ENCODE results near the gene LELP1. TPM values are rescaled to one million over a fixed set of nuclear protein-coding genes. Genes with fewer than 3 reads are reported as not detected.
"Not testable (repeated sequence)": the region's sequence is repeated elsewhere in the genome, so short reads cannot be mapped to it uniquely, and the experiment has no call there.

Gene LELP1
- total RNA-seq, 1 donor from 2014 or later = not detected

DNA sequence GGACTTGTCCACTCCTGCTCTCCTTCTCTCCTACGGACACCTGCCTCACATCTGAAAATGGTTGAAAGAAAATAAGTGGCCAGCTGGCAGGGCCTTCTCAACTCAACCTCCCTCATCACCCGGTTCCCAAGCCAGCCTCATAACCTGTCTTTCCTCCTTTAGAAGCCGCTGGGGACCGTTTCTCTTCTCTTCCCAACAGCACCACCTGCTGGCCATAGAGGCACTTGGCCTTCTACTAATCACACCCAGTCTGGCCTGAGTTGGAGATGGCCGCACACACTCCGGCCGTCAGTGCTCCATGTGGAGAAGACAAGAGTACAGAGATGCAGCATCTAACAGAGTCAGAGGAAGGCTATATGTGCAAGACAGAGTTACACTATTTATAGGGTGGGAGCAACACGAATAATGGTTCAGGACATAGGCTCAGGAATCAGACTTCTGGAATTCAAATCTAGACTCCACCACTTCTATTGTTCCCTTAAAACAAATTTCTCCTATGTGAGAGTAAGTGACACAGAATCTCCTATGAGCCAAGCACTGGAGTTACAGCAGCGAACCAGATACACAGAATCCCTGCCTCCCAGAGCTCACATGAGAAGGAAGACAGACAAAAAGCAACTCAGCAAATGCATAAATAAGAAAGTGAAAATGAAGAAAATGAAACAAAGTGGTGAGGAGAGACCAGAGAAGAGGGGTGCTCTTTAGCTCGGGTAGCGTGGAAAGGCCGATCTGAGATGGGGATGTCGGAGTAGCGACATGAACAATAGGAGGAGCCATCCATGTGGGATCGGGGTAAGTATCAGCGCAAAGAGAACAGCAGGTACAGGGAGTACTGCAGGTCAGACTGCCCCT lies 20.0 kb downstream of the LELP1 start:
- H3K36me3 ChIP-seq (ENCODE audit: control insufficient read depth in 3 of 3, insufficient read depth in 3 of 3, low read length in 3 of 3) = not testable (repeated sequence)

GRCh38 chr1:153227810-153228209 lies 24.6 kb downstream of the LELP1 start:
- Histone ChIP-seq H3K27ac (ENCODE audit: low read depth, low read length) (no peak overlapping the region), H3K9ac (ENCODE audit: low read depth in 1 of 3, low read length in 3 of 3) (no peak overlapping the region), H3K4me3 (ENCODE audit: low read length in 3 of 3) (no peak overlapping the region), H3K36me3 (ENCODE audit: control insufficient read depth in 3 of 3, insufficient read depth in 3 of 3, low read length in 3 of 3) (no peaks in the 10 kb centered on the region), H3K9me3 (ENCODE audit: control insufficient read depth in 3 of 3, low read length in 3 of 3) (no peaks in the 10 kb centered on the region), H3K27me3 (ENCODE audit: control insufficient read depth in 3 of 3, insufficient read depth in 3 of 3, low read length in 3 of 3) (peaks cover 8 to 14% (median 10%) of the 10 kb centered on the region in 3 donors), H3K4me1 (ENCODE audit: control insufficient read depth in 3 of 3, insufficient read depth in 3 of 3, low read length in 3 of 3) (no peaks in the 10 kb centered on the region)

More for the DNA sequence above, 20.0 kb downstream of the LELP1 start:
- H3K4me1 ChIP-seq (ENCODE audit: control insufficient read depth in 3 of 3, insufficient read depth in 3 of 3, low read length in 3 of 3); H3K27ac ChIP-seq (ENCODE audit: low read depth, low read length); H3K4me3 ChIP-seq (ENCODE audit: low read length in 3 of 3); H3K9ac ChIP-seq (ENCODE audit: low read depth in 1 of 3, low read length in 3 of 3); H3K9me3 ChIP-seq (ENCODE audit: control insufficient read depth in 3 of 3, low read length in 3 of 3): not testable (repeated sequence)
- peaks cover 3 to 14% (median 8%) of the 10 kb centered on the region in 3 donors for H3K27me3 ChIP-seq (ENCODE audit: control insufficient read depth in 3 of 3, insufficient read depth in 3 of 3, low read length in 3 of 3)

DNA sequence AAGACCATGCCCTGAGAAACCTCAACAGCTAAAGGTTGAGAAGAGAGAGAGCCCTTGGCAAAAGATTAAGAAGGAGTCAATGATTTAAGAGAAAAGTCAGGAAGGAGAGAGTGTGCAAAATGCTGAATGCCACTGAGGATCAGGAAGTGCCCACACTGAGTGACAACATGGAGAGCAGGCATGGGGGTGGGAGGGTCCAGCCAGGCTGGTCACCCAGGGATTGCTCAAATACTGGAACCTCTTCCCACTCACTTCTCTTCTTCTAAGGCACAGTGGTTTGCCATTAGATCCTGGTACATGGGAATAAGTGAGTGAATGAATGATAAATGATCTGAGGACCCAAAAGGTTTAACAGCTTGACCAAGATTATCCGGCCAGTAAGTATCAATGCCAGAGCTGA lies 25.3 kb downstream of the LELP1 start:
- Histone ChIP-seq H3K36me3 (ENCODE audit: control insufficient read depth in 3 of 3, insufficient read depth in 3 of 3, low read length in 3 of 3) (no peaks in the 10 kb centered on the region), H3K9me3 (ENCODE audit: control insufficient read depth in 3 of 3, low read length in 3 of 3) (no peaks in the 10 kb centered on the region), H3K4me3 (ENCODE audit: low read length in 3 of 3) (no peak overlapping the region), H3K27ac (ENCODE audit: low read depth, low read length) (no peak overlapping the region), H3K4me1 (ENCODE audit: control insufficient read depth in 3 of 3, insufficient read depth in 3 of 3, low read length in 3 of 3) (no peaks in the 10 kb centered on the region), H3K27me3 (ENCODE audit: control insufficient read depth in 3 of 3, insufficient read depth in 3 of 3, low read length in 3 of 3) (peaks cover 8 to 14% (median 10%) of the 10 kb centered on the region in 3 donors), H3K9ac (ENCODE audit: low read depth in 1 of 3, low read length in 3 of 3) (no peak overlapping the region)

GRCh38 chr1:153229076-153229829 lies 26.0 kb downstream of the LELP1 start:
- not testable (repeated sequence) for H3K9me3 ChIP-seq (ENCODE audit: control insufficient read depth in 3 of 3, low read length in 3 of 3); H3K36me3 ChIP-seq (ENCODE audit: control insufficient read depth in 3 of 3, insufficient read depth in 3 of 3, low read length in 3 of 3); H3K4me1 ChIP-seq (ENCODE audit: control insufficient read depth in 3 of 3, insufficient read depth in 3 of 3, low read length in 3 of 3); H3K27ac ChIP-seq (ENCODE audit: low read depth, low read length); H3K9ac ChIP-seq (ENCODE audit: low read depth in 1 of 3, low read length in 3 of 3); H3K4me3 ChIP-seq (ENCODE audit: low read length in 3 of 3)
- H3K27me3 ChIP-seq (ENCODE audit: control insufficient read depth in 3 of 3, insufficient read depth in 3 of 3, low read length in 3 of 3) = peaks cover 8 to 14% (median 10%) of the 10 kb centered on the region in 3 donors

DNA sequence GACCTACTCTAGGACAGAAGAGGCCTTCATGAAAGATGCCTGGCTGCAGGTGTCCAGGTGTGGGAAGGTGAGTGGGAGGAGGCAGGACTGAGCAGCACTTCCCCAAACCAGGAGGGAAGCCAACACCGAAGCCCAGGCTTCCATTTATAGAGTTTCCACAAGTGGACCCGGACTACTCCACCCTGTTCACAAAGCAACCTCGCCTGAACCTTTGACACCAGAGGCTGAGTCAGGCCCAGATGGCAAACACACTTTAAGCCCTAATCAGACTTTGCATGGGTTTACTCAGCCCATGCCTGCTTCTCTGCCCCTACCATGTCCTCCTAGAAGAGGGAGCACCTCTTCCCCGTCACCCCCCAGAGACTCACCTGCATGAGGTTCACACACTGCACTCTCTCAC lies 28.1 kb downstream of the LELP1 start:
- no peaks in the 10 kb centered on the region for H3K9me3 ChIP-seq (ENCODE audit: control insufficient read depth in 3 of 3, low read length in 3 of 3)
- H3K27me3 ChIP-seq (ENCODE audit: control insufficient read depth in 3 of 3, insufficient read depth in 3 of 3, low read length in 3 of 3) = peaks cover 0 to 8% (median 7%) of the 10 kb centered on the region in 3 donors
- H3K9ac ChIP-seq (ENCODE audit: low read depth in 1 of 3, low read length in 3 of 3) = no peak overlapping the region

DNA sequence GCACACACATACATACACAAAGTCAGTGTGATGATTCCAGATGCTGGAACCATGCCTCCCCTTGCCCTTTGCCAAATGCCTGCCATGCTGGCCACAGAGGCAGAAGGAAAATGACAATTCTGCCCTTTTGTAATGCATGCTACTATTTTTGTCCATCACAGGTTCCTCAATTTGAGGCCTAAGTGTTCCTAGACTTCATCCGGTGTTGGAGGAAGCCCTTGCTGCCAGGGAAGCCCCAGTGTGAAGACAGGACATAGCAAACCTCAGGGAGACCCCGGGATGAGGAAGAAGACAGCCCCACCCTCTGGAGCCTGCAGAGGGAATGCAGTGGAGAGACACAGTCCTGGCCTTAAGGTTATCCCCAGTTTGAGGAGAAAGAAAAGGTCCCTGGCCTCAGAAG lies 28.6 kb downstream of the LELP1 start:
- H3K4me1 ChIP-seq (ENCODE audit: control insufficient read depth in 3 of 3, insufficient read depth in 3 of 3, low read length in 3 of 3) = no peaks in the 10 kb centered on the region
- no peak overlapping the region for H3K9ac ChIP-seq (ENCODE audit: low read depth in 1 of 3, low read length in 3 of 3)
- no peak overlapping the region for H3K27ac ChIP-seq (ENCODE audit: low read depth, low read length)
- no peaks in the 10 kb centered on the region for H3K9me3 ChIP-seq (ENCODE audit: control insufficient read depth in 3 of 3, low read length in 3 of 3)
- no peaks in the 10 kb centered on the region for H3K36me3 ChIP-seq (ENCODE audit: control insufficient read depth in 3 of 3, insufficient read depth in 3 of 3, low read length in 3 of 3)
- H3K27me3 ChIP-seq (ENCODE audit: control insufficient read depth in 3 of 3, insufficient read depth in 3 of 3, low read length in 3 of 3) = peaks cover 0 to 8% (median 7%) of the 10 kb centered on the region in 3 donors
- no peak overlapping the region for H3K4me3 ChIP-seq (ENCODE audit: low read length in 3 of 3)

More for the DNA sequence above, 28.1 kb downstream of the LELP1 start:
- Histone ChIP-seq H3K36me3 (ENCODE audit: control insufficient read depth in 3 of 3, insufficient read depth in 3 of 3, low read length in 3 of 3) (no peaks in the 10 kb centered on the region), H3K4me3 (ENCODE audit: low read length in 3 of 3) (no peak overlapping the region), H3K4me1 (ENCODE audit: control insufficient read depth in 3 of 3, insufficient read depth in 3 of 3, low read length in 3 of 3) (no peaks in the 10 kb centered on the region), H3K27ac (ENCODE audit: low read depth, low read length) (no peak overlapping the region)

GRCh38 chr1:153232553-153232952 lies 29.3 kb downstream of the LELP1 start:
- Histone ChIP-seq H3K4me3 (ENCODE audit: low read length in 3 of 3) (no peak overlapping the region), H3K27ac (ENCODE audit: low read depth, low read length) (no peak overlapping the region), H3K36me3 (ENCODE audit: control insufficient read depth in 3 of 3, insufficient read depth in 3 of 3, low read length in 3 of 3) (no peaks in the 10 kb centered on the region), H3K27me3 (ENCODE audit: control insufficient read depth in 3 of 3, insufficient read depth in 3 of 3, low read length in 3 of 3) (peaks cover 0 to 8% (median 7%) of the 10 kb centered on the region in 3 donors), H3K9me3 (ENCODE audit: control insufficient read depth in 3 of 3, low read length in 3 of 3) (no peaks in the 10 kb centered on the region), H3K9ac (ENCODE audit: low read depth in 1 of 3, low read length in 3 of 3) (no peak overlapping the region), H3K4me1 (ENCODE audit: control insufficient read depth in 3 of 3, insufficient read depth in 3 of 3, low read length in 3 of 3) (no peaks in the 10 kb centered on the region)

DNA sequence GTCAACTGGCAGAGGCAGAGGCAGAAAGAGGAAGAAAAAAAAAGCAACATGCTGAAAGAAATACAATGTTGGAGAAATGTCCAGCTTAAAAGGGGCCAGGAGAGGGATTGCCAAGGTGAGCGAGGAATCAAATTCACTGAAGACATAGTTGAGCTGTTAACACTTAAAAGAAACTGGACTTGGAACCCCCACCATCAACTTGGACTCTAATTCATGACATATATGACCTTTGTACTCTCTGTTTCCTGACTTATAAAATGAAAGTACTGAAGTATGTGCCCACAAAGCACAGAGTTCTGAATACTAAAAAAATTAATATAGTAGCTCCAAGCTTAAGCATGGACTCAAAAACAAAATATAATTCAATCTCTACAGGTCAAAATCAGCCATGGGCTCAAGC lies 30.2 kb downstream of the LELP1 start:
- Histone ChIP-seq H3K9ac (ENCODE audit: low read depth in 1 of 3, low read length in 3 of 3) (no peak overlapping the region), H3K4me3 (ENCODE audit: low read length in 3 of 3) (no peak overlapping the region), H3K27ac (ENCODE audit: low read depth, low read length) (no peak overlapping the region), H3K4me1 (ENCODE audit: control insufficient read depth in 3 of 3, insufficient read depth in 3 of 3, low read length in 3 of 3) (no peaks in the 10 kb centered on the region), H3K9me3 (ENCODE audit: control insufficient read depth in 3 of 3, low read length in 3 of 3) (no peaks in the 10 kb centered on the region), H3K27me3 (ENCODE audit: control insufficient read depth in 3 of 3, insufficient read depth in 3 of 3, low read length in 3 of 3) (peaks cover 0 to 7% (median 2%) of the 10 kb centered on the region in 3 donors), H3K36me3 (ENCODE audit: control insufficient read depth in 3 of 3, insufficient read depth in 3 of 3, low read length in 3 of 3) (no peaks in the 10 kb centered on the region)

GRCh38 chr1:153238527-153238926 lies 35.3 kb downstream of the LELP1 start:
- Histone ChIP-seq H3K9me3 (ENCODE audit: control insufficient read depth in 3 of 3, low read length in 3 of 3) (no peaks in the 10 kb centered on the region), H3K27me3 (ENCODE audit: control insufficient read depth in 3 of 3, insufficient read depth in 3 of 3, low read length in 3 of 3) (peaks cover 0 to 2% (median 0%) of the 10 kb centered on the region in 3 donors), H3K9ac (ENCODE audit: low read depth in 1 of 3, low read length in 3 of 3) (no peak overlapping the region), H3K27ac (ENCODE audit: low read depth, low read length) (no peak overlapping the region), H3K4me1 (ENCODE audit: control insufficient read depth in 3 of 3, insufficient read depth in 3 of 3, low read length in 3 of 3) (no peaks in the 10 kb centered on the region), H3K4me3 (ENCODE audit: low read length in 3 of 3) (no peak overlapping the region), H3K36me3 (ENCODE audit: control insufficient read depth in 3 of 3, insufficient read depth in 3 of 3, low read length in 3 of 3) (no peaks in the 10 kb centered on the region)

- Histone ChIP-seq H3K27me3 (ENCODE audit: control insufficient read depth in 3 of 3, insufficient read depth in 3 of 3, low read length in 3 of 3) (peaks cover 2 to 7% (median 2%) of the 10 kb centered on the region in 3 donors), H3K9ac (ENCODE audit: low read depth in 1 of 3, low read length in 3 of 3) (no peak overlapping the region), H3K9me3 (ENCODE audit: control insufficient read depth in 3 of 3, low read length in 3 of 3) (no peaks in the 10 kb centered on the region), H3K4me3 (ENCODE audit: low read length in 3 of 3) (no peak overlapping the region), H3K36me3 (ENCODE audit: control insufficient read depth in 3 of 3, insufficient read depth in 3 of 3, low read length in 3 of 3) (no peaks in the 10 kb centered on the region), H3K4me1 (ENCODE audit: control insufficient read depth in 3 of 3, insufficient read depth in 3 of 3, low read length in 3 of 3) (no peaks in the 10 kb centered on the region), H3K27ac (ENCODE audit: low read depth, low read length) (no peak overlapping the region)
Measured at GRCh38 chr1:153242160-153242559, 38.9 kb downstream of the LELP1 start.
